ENCODE measurements around the gene LIPA. TPM values are rescaled to one million over a fixed set of nuclear protein-coding genes. Genes with fewer than 3 reads are reported as not detected.
"Not testable (repeated sequence)": the region's sequence is repeated elsewhere in the genome, so short reads cannot be mapped to it uniquely, and the experiment has no call there.

Gene LIPA
- total RNA-seq, 1 donor = 46.7 TPM

GRCh38 chr10:89256962-89257361 is 5.4 kb upstream of the LIPA start:
- no peak for TF ChIP-seq CTCF (IDR thresholded peaks at IDR 0.05; ENCODE audit: extremely low read depth, low read depth, low read length)
- no peak for DNase-seq (ENCODE audit: insufficient read length, low spot score, missing footprints)
- H3K4me1 ChIP-seq (ENCODE audit: insufficient read depth, low read length) = peaks cover 16% of the 10 kb centered on the region
- no peak overlapping the region for H3K4me3 ChIP-seq (ENCODE audit: insufficient read depth, low read length)
- no peaks in the 10 kb centered on the region for H3K36me3 ChIP-seq (ENCODE audit: insufficient read depth, low read length)
- no peak overlapping the region for H2AFZ ChIP-seq (ENCODE audit: low read length)
- no peak overlapping the region for H3K27ac ChIP-seq (ENCODE audit: low read depth, low read length)
- no peaks in the 10 kb centered on the region for H3K27me3 ChIP-seq (ENCODE audit: insufficient read depth, low read length)
- H3K9me3 ChIP-seq (ENCODE audit: low read depth, low read length) = no peaks in the 10 kb centered on the region
- no peak overlapping the region for H3K4me2 ChIP-seq (ENCODE audit: insufficient read depth, low read length)
- H3K79me2 ChIP-seq (ENCODE audit: insufficient read depth, low read length) = no peaks in the 10 kb centered on the region
- no peaks in the 10 kb centered on the region for H4K20me1 ChIP-seq (ENCODE audit: insufficient read depth, low read length)

GRCh38 chr10:89256340-89256739 is 4.8 kb upstream of the LIPA start:
- no peak for DNase-seq (ENCODE audit: insufficient read length, low spot score, missing footprints)
- H3K4me3 ChIP-seq (ENCODE audit: insufficient read depth, low read length) = no peak overlapping the region
- peaks cover 10% of the 10 kb centered on the region for H3K4me1 ChIP-seq (ENCODE audit: insufficient read depth, low read length)
- no peak for TF ChIP-seq CTCF (IDR thresholded peaks at IDR 0.05; ENCODE audit: extremely low read depth, low read depth, low read length)
- no peak overlapping the region for H3K4me2 ChIP-seq (ENCODE audit: insufficient read depth, low read length)
- H3K27me3 ChIP-seq (ENCODE audit: insufficient read depth, low read length) = no peaks in the 10 kb centered on the region
- H2AFZ ChIP-seq (ENCODE audit: low read length) = no peak overlapping the region
- H4K20me1 ChIP-seq (ENCODE audit: insufficient read depth, low read length) = no peaks in the 10 kb centered on the region
- peaks cover 2% of the 10 kb centered on the region for H3K79me2 ChIP-seq (ENCODE audit: insufficient read depth, low read length)
- H3K36me3 ChIP-seq (ENCODE audit: insufficient read depth, low read length) = no peaks in the 10 kb centered on the region
- H3K9me3 ChIP-seq (ENCODE audit: low read depth, low read length) = no peaks in the 10 kb centered on the region
- H3K27ac ChIP-seq (ENCODE audit: low read depth, low read length) = no peak overlapping the region

- TF ChIP-seq CTCF (IDR thresholded peaks at IDR 0.05; ENCODE audit: extremely low read depth, low read depth, low read length) = no peak
- Histone ChIP-seq H3K27me3 (ENCODE audit: insufficient read depth, low read length) (no peaks in the 10 kb centered on the region), H3K4me1 (ENCODE audit: insufficient read depth, low read length) (peaks cover 10% of the 10 kb centered on the region), H3K36me3 (ENCODE audit: insufficient read depth, low read length) (no peaks in the 10 kb centered on the region), H4K20me1 (ENCODE audit: insufficient read depth, low read length) (no peaks in the 10 kb centered on the region), H3K27ac (ENCODE audit: low read depth, low read length) (no peak overlapping the region), H3K4me2 (ENCODE audit: insufficient read depth, low read length) (no peak overlapping the region), H3K9me3 (ENCODE audit: low read depth, low read length) (no peaks in the 10 kb centered on the region), H3K4me3 (ENCODE audit: insufficient read depth, low read length) (no peak overlapping the region), H3K79me2 (ENCODE audit: insufficient read depth, low read length) (peaks cover 8% of the 10 kb centered on the region), H2AFZ (ENCODE audit: low read length) (no peak overlapping the region)
- DNase-seq (ENCODE audit: insufficient read length, low spot score, missing footprints) = no peak
These were observed 4.2 kb upstream of the LIPA start for GRCh38 chr10:89255793-89256192.

- not testable (repeated sequence) for H3K27ac ChIP-seq (ENCODE audit: low read depth, low read length); H4K20me1 ChIP-seq (ENCODE audit: insufficient read depth, low read length); H2AFZ ChIP-seq (ENCODE audit: low read length); H3K4me3 ChIP-seq (ENCODE audit: insufficient read depth, low read length); H3K27me3 ChIP-seq (ENCODE audit: insufficient read depth, low read length); DNase-seq (ENCODE audit: insufficient read length, low spot score, missing footprints); H3K36me3 ChIP-seq (ENCODE audit: insufficient read depth, low read length); H3K4me2 ChIP-seq (ENCODE audit: insufficient read depth, low read length); H3K9me3 ChIP-seq (ENCODE audit: low read depth, low read length)
- peaks cover 11% of the 10 kb centered on the region for H3K4me1 ChIP-seq (ENCODE audit: insufficient read depth, low read length)
- H3K79me2 ChIP-seq (ENCODE audit: insufficient read depth, low read length) = peaks cover 14% of the 10 kb centered on the region
These were observed 3.6 kb upstream of the LIPA start for GRCh38 chr10:89255091-89255579.

All from osteoblast (primary cell).